BE2C (cell line): ENCODE results near the gene FBLN2.

ENCODE experiments used
- DNase-seq: peaks from one replicate; pipeline ENCODE4 v3.0.0-alpha.2; 2020
- H3K27me3 ChIP-seq: fragments of 250-450 bp; sonication (Bioruptor Pico); 2 replicates; pipeline ENCODE4 v1.5.1; 2020; ENCODE audit warnings: mild to moderate bottlenecking
- H3K36me3 ChIP-seq: fragments of 250-450 bp; sonication (Bioruptor Pico); 2 replicates; pipeline ENCODE4 v1.5.1; 2020; ENCODE audit warnings: mild to moderate bottlenecking
- H3K4me1 ChIP-seq: fragments of 250-450 bp; sonication (Bioruptor Pico); 2 replicates; pipeline ENCODE4 v1.5.1; 2020
- H3K4me3 ChIP-seq: 2 replicates; pipeline ENCODE4 v1.5.1; 2011; ENCODE audit warnings: low read depth, low read length
- H3K9me3 ChIP-seq: fragments of 250-450 bp; sonication (Bioruptor Pico); 2 replicates; pipeline ENCODE4 v1.5.1; 2020
- CTCF ChIP-seq: IDR thresholded peaks from 2 replicates; pipeline ENCODE4 v1.5.1; 2012; ENCODE audit warnings: mild to moderate bottlenecking, low read depth, low read length

Gene FBLN2

GRCh38 chr3:13657660-13658435 is 108.9 kb downstream of the FBLN2 start:
- peak; percentile 74 for TF ChIP-seq CTCF
- Histone ChIP-seq H3K4me3 (no peak overlapping the region), H3K36me3 (no peaks in the 10 kb centered on the region), H3K9me3 (no peaks in the 10 kb centered on the region), H3K4me1 (no peaks in the 10 kb centered on the region), H3K27me3 (no peaks in the 10 kb centered on the region; the same call in 1 of the 2 replicates)
- DNase-seq = peak; percentile 59

GRCh38 chr3:13658681-13659080 is 109.8 kb downstream of the FBLN2 start:
- no peak for DNase-seq
- no peaks in the 10 kb centered on the region for H3K36me3 ChIP-seq
- no peaks in the 10 kb centered on the region; the same call in 1 of the 2 replicates for H3K27me3 ChIP-seq
- no peaks in the 10 kb centered on the region for H3K4me1 ChIP-seq
- no peak for TF ChIP-seq CTCF
- H3K9me3 ChIP-seq = no peaks in the 10 kb centered on the region
- no peak overlapping the region for H3K4me3 ChIP-seq

- no peak for TF ChIP-seq CTCF
- Histone ChIP-seq H3K4me1 (no peaks in the 10 kb centered on the region), H3K4me3 (no peak overlapping the region), H3K36me3 (no peaks in the 10 kb centered on the region), H3K9me3 (no peaks in the 10 kb centered on the region), H3K27me3 (no peaks in the 10 kb centered on the region; the same call in 1 of the 2 replicates)
- DNase-seq = no peak
Observed at GRCh38 chr3:13659221-13659969, 110.5 kb downstream of the FBLN2 start.

GRCh38 chr3:13660042-13660874 is 111.3 kb downstream of the FBLN2 start:
- H3K4me1 ChIP-seq = no peaks in the 10 kb centered on the region
- no peaks in the 10 kb centered on the region for H3K36me3 ChIP-seq
- no peak for TF ChIP-seq CTCF

GRCh38 chr3:13661121-13661520 is 112.2 kb downstream of the FBLN2 start:
- no peak for DNase-seq
- Histone ChIP-seq H3K9me3 (no peaks in the 10 kb centered on the region), H3K27me3 (no peaks in the 10 kb centered on the region; the same call in 1 of the 2 replicates), H3K36me3 (no peaks in the 10 kb centered on the region), H3K4me3 (no peak overlapping the region), H3K4me1 (no peaks in the 10 kb centered on the region)
- no peak for TF ChIP-seq CTCF

More at GRCh38 chr3:13660042-13660874, 111.3 kb downstream of the FBLN2 start:
- H3K27me3 ChIP-seq = no peaks in the 10 kb centered on the region; the same call in 1 of the 2 replicates
- DNase-seq = no peak
- H3K9me3 ChIP-seq = no peaks in the 10 kb centered on the region
- no peak overlapping the region for H3K4me3 ChIP-seq
